ENCODE results near the gene ZPBP.

Gene ZPBP

GRCh38 chr7:49892481-49892880 is 200.6 kb downstream of the ZPBP start:
- POLR2A ChIA-PET (ENCODE audit: low non-redundant PET): no interaction called here
- no peak for TF ChIP-seq CTCF (conservative IDR thresholded peaks at IDR 0.05; ENCODE audit: low read depth)
- CTCF ChIA-PET: no interaction called here

More at GRCh38 chr7:49892481-49892880, 200.6 kb downstream of the ZPBP start:
- no peak for DNase-seq (ENCODE audit: low spot score)
- H3K27ac ChIP-seq: no peak overlapping the region

All from RWPE1 (cell line).